ENCODE measurements around the gene ZNF324B.
"Not testable (repeated sequence)": the region's sequence is repeated elsewhere in the genome, so short reads cannot be mapped to it uniquely, and the experiment has no call there.

The ZNF324B gene

DNA sequence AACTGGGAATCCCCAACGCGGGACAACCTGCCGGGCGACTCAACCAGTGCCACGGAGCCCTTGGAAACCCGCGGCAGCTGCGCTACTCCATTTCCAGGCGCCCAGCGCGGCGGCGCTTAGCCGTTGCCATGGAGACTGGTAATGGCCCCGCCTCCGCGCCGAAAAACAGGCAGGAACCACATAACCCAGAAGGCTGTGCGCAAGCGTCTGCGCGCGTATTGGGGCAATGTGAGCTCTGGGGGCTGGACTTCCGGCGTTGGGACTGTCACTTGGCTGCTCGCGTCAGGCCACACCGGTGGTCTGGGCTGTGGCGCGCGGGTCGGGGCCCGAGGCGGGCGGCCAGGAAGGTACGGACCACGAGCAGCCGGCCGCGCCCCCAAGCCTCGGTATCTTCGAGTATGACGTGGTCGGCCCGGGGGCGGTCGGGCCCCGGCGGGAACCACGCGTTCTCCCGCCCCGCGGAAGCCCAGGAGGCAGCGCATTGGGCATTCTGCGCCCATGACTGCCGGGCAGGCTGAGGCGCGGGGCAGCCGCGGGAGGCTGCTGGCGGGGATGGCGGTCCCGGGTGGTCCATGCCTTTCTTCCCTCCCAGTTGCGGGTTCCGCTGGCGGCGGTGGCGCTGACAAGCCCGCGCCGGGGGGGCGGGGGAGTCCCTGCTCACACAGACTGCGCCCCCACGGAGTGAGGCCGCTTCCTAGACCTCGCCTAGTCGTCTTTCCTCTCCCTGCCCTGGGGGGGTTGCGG lies at the start of gene ZNF324B:
Gene ZNF324B (plus strand): TSS at position 265 of the 744 bp plus-strand sequence. CDS start 2,080 bp downstream, outside the sequence.
- peak; percentile 76 for DNase-seq

GRCh38 chr19:58401840-58402421 lies 49.5 kb upstream of the ZNF324B start:
- DNase-seq = no peak

DNA sequence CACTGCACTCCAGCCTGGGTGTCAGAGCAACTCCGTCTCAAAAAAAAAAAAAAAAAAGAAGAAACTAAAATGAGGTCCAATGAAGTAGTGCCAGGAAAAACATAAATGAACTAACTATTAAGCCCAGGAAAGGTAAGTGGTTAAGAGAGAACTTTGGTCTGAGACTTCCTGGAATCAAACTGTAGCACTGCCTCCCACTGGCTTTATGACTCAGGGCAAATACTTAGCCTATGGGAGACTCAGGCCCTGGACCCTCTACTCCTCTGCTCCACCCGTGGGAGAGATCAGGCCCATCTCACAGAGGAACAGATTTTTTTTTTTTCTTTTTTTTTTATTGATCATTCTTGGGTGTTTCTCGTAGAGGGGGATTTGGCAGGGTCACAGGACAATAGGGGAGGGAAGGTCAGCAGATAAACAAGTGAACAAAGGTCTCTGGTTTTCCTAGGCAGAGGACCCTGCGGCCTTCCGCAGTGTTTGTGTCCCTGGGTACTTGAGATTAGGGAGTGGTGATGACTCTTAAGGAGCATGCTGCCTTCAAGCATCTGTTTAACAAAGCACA lies 47.4 kb upstream of the ZNF324B start:
- DNase-seq = not testable (repeated sequence)

DNA sequence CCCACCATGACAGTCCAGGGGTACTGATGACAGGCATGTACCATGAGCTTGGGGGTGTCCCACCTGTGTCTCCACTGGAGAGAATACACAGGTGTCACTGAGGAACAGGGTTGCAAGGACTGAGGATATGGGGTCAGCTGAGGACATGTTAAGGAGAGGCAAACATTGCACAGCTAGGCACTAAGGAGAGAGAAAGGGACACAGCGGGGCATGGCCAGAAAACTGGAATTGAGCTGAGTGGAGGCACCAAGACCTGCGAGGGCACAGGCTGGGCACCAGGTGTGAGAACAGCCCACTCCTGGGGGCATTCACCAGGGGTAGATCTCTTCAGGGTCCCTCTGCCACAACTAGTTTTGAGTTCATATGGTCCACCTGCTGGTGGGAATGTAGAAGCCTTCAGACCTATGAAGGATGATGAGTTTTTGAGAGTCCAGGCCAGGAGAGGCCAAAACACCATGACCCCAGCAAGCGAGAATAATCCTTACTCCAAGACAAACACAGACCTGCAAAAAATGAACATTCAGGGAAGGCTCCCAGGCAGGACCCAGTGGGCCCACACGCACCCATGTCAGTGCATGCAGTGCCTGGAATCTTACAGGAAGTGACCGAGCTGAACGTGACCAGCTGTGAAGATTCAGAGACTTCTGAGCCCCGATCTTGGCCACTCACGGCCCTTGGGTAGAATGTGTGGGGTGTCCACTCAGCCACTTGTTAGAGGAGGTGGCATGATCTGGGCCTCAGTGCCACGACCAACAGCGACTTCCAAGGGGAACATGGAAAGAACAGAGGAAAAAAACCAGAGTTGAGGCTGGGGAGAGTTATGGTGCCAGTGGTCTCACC lies 44.4 kb upstream of the ZNF324B start:
- no peak for DNase-seq

GRCh38 chr19:58407658-58408151 lies 43.7 kb upstream of the ZNF324B start:
- no peak for DNase-seq

DNA sequence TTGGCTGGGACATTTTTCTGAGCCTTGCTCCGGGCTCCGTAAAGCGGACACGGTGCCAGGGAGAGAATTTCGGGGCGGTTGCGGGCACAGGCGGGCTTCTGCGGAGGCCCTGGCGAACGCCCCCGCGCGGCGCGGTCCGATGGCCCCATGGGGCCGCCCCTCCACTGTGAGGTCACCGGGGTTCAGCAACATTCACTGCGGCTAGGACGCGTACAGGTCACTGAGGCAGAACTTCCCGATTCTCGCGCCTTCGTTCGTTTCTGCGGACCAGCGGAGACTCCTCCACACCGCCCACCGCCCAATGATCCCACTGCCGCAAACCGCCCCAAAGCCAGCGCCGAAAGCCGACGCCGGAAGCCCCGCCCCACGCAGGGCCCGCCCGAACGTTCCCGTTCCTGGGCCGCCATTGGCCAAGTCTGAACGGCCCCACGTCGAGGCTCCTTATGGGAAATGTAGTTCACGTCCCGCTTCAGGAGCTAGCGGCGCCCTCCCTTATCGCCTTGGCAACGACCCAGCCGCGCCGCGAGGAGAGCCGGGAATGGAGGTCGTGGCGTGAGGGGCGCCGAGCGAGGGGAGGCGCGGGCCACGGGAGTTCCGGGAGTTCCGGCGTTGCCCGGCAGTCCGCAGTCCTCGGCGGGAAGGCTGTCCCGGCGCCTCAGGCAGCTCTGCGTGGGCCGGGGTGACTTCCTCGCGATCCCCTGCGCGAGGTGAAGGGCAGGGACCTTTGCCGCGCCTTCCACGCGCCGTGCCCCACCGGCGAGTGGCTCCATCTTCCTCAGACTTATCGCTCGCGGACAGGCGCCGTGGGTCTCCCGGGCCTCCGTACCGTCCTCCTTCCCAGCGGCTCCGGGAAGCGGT lies 43.0 kb upstream of the ZNF324B start, which contains the start of gene ZNF584:
Gene ZNF584 (plus strand): TSS at position 498 of the 858 bp plus-strand sequence. CDS start 499 bp downstream, outside the sequence.
- peak; percentile 87 for DNase-seq

DNA sequence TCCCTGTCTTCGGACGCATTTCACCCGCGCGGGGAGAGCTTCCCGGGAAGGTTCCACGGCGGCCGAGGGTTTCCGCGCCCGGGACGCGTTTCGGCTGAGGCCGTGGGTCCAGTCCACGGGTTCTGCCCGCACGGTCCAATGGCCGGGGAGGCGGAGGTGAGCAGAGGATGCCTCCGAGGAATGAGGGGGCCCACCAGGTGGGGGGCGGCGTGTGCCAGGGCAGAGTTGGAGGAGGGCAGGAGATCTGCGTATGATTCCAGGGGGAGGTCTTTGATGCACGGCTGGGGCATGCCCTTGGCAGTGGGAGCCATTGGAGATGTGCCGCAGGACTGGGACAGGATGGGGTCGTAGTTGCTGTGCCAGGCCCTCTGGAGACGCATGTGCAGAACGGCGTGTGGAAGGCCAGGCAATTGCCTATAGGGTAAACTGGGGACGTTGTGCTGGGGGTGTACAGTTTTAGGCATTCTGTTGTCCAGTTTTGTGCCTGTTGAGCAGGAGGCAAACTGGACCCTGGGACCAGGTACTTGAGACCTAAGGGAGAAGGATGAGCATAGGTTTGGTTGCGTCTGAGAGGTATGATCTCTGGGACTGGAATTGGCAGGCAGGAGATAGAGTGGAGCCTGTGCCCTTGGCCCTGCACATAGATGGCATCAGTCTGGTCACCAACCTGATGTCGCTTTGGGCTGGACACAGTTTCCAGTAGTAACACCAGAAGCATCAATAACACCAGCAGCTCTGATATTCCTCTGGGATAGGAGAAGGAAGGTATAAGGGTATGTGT lies 42.2 kb upstream of the ZNF324B start:
- no peak for DNase-seq

- no peak for DNase-seq
Observed at GRCh38 chr19:58416604-58417003, 34.8 kb upstream of the ZNF324B start.

DNA sequence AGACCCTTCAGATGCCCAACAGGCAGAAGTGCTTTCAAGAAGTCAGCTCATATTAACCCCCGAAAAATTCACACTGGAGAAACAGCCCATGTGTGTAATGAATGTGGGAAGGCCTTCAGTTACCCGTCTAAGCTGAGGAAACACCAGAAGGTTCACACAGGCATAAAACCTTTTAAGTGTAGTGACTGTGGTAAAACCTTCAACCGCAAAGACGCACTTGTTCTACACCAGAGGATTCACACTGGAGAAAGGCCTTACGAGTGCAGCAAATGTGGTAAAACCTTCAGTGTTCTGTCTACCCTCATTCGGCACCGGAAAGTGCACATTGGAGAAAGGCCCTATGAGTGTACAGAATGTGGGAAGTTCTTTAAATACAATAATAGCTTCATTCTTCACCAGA lies 34.4 kb upstream of the ZNF324B start:
- DNase-seq = no peak

DNA sequence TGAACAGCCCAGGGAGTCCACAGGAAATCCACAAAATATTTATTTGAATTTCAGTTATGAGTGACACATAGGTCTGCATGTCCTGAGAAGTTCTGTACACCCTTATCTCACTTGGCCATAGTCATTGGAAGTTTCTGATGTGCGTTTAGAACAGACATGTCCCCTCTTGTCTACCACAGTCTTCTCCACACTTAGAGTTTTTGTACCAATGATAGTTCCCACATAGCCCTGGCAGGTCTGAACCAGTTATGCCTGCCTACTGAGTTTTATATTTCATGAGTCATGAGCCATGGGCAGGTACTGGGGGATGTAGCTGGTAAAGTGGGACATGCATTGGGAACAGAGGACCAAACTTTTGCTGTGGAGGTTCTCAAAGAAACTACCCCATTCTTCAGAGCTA lies 22.8 kb upstream of the ZNF324B start:
- DNase-seq = no peak

GRCh38 chr19:58429745-58430144 lies 21.7 kb upstream of the ZNF324B start:
- no peak for DNase-seq

GRCh38 chr19:58434217-58434616 lies 17.2 kb upstream of the ZNF324B start:
- DNase-seq = no peak

- peak; percentile 93 for DNase-seq
Observed at GRCh38 chr19:58439576-58440554, 11.6 kb upstream of the ZNF324B start, which contains the start of gene ZNF132. Gene ZNF132 (minus strand): TSS chr19:58440153. CDS start chr19:58439821, 332 bp downstream.

DNA sequence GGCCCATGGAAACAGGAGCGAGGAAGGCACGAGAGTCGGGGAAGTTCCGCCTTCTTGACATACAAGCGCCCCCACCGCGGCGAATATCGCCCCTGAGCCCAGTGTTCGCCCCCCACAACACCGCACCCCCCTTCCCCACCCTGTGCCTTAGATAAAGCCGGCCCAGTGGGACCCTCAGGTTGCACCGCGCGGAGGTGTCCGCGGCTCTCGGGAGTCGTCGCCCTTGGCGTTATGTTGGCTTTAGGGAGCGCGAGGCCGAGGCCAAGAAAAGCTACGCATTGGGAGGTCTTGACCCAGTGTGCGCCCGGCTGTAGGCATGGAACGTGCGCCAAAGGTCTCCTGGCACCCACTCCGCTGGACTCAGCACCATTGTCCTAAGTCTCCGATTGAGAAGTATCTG lies 10.9 kb upstream of the ZNF324B start:
- DNase-seq = no peak

DNA sequence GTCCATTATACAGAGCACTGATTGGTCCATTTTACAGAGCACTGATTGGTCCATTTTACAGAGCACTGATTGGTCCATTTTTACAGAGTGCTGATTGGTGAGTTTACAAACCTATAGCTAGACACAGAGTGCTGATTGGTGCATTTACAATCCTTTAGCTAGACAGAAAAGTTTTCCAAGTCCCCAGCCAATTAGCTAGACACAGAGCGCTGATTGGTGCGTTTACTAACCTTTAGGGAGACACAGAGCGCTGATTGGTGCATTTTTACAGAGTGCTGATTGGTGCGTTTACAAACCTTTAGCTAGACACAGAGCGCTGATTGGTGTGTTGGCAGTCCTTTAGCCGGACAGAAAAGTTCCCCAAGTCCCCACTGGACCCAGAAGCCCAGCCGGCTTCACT lies 8.4 kb upstream of the ZNF324B start:
- DNase-seq = not testable (repeated sequence)

DNA sequence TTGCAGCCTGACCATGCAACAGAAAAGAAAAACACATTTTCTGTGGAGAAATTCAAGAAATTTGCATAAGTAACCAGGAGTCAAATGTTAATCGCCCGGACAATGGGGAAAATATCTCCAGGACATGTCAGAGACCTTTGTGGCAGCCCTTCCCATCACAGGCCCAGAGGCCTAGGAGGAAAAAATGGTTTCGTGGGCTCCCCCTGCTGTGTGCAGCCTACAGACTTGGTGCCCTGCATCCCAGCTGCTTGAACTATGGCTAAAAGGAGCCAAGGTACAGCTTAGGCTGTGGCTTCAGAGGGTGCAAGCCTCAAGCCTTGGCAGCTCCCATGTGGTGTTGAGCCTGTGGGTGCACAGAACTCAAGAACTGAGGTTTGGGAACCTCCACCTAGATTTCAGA lies 2.6 kb upstream of the ZNF324B start:
- not testable (repeated sequence) for DNase-seq

DNA sequence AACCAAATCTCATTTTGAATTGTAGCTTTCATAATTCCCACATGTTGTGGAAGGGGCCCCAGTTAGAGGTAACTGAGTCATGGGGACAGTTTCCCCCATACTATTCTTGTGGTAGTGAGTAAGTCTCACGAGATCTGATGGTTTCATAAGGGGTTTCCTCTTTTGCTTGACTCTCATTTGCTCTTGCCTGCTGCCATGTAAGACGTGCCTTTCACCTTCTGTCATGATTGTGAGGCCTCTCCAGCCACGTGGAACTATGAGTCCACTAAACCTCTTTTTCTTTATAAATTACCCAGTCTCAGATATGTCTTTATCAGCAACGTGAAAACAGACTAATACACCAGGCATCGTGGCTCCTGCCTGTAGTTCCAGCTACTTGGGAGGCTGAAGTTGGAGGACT lies 1.4 kb upstream of the ZNF324B start:
- not testable (repeated sequence) for DNase-seq

GRCh38 chr19:58450856-58451357 lies 515 bp upstream of the ZNF324B start:
- DNase-seq = no peak

DNA sequence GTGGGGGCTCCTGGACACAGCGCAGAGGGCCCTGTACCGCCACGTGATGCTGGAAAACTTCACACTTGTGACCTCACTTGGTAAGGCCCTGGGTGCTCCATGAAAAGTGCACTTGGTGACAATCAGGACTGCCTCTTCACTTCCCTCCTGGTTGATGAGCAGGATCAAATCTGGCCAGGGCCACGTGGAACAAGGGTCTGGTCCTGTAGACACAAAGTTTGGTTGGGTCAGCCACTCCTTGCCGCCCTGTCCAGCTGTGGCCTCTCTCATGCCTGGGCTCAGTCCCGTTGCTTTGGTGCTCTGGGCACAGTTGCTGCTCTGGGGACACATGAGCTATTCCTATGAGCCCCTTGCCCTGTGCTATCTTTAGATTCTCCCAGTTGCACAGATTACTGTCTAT lies 2.3 kb downstream of the ZNF324B start:
- no peak for DNase-seq

DNA sequence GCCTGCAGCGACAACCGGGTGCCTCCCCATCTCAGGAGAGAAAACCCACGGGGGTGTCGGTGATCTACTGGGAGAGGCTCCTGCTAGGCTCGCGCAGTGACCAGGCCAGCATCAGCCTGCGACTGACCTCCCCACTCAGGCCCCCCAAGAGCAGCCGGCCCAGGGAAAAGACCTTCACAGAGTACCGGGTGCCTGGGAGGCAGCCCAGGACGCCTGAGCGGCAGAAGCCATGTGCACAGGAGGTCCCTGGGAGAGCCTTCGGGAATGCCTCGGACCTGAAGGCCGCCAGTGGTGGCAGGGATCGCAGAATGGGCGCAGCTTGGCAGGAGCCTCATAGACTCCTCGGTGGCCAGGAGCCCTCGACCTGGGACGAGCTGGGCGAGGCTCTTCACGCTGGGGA lies 3.9 kb downstream of the ZNF324B start:
- no peak for DNase-seq

Measured in NCI-H2081 treated with DMSO at 0.1 percent for 48 hours (cell line).